Gastroesophageal sphincter (tissue), 3 donors: Measurements from ENCODE around the gene RCC2.

Experiments used
- CTCF ChIP-seq, 4 experiments: fragments of 200-600 bp in 2 of 4; fragments of 450-650 bp in 2 of 4; sonication (generic) in 1 of 4; IDR thresholded peaks; one replicate each; pipeline ENCODE4 v1.5.1; 2017 to 2019; ENCODE audit warnings: antibody characterized with exemption in 4 of 4, mild to moderate bottlenecking in 2 of 4, moderate library complexity in 2 of 4
- POLR2A ChIP-seq, 2 donors: fragments of 450-650 bp; IDR thresholded peaks; one replicate each; pipeline ENCODE4 v1.6.1; 2017; ENCODE audit warnings: antibody characterized with exemption in 2 of 2, mild to moderate bottlenecking in 2 of 2, moderate library complexity in 1 of 2

DNA sequence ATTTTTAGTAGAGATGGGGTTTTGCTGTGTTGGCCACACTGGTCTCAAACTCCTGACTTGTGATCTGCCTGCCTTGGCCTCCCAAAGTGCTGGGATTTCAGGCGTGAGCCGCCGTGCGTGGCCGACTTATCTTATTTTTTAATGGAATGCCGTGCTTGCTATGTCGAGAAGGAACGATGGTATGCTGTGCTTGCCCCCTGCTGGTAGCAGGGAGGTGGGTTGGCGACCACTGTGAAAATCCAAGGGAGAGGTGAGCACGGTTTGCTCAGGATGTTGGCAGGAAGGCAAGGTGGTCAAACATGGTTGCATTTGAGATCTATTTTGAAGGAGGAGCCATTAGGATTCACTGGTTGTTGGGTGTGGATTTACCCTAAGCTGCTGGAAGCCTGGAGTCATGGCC, 45.8 kb upstream of the RCC2 start:
- TF ChIP-seq CTCF (IDR thresholded peaks at IDR 0.05) (peak in 2 of 4 experiments; percentile 42 to 45), POLR2A (IDR thresholded peaks at IDR 0.05) (no peak)
